ENCODE results near the gene HGFAC. TPM values are rescaled to one million over a fixed set of nuclear protein-coding genes. Genes with fewer than 3 reads are reported as not detected.

Gene HGFAC
- total and polyA plus RNA-seq, 8 donors, result 0.09 to 2.2 (median 0.47) TPM; not detected in 3

DNA sequence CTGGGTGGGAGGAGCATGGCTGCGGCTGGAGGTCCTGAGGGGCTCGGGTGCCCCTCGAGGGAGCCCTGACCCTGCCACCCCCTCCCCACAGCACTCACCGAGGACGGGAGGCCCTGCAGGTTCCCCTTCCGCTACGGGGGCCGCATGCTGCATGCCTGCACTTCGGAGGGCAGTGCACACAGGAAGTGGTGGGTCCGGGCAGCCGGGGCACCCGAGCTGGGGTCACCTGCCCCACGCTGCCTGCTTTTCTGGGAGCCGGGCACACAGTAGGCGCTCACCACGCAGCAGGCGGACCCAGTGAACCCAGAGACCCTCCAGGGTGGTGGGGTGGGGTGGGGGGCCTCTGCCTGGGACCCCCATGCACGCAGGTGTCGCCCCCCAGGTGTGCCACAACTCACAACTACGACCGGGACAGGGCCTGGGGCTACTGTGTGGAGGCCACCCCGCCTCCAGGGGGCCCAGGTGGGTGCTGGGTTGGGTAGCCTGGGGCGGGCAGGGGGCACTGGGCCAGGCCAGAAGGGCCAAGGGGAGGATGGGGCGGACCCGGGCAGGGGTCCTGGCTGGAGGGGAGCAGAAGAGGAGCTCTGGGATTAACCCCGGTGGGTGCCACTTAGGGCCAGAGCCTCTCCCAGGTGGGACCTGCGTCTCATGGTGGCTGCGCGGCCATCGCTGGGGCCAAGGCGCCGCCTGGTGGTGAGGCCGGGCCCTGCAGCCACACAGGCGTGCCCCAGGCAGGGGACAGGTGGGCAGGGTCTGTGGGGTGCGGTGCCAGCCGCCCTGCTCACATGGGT is 1.4 kb downstream of the HGFAC start:
- DNase-seq, result peak in 3 of 6 donors; percentile 56 to 87 (median 85)
- ATAC-seq, result peak; percentile 64 to 85 (median 78)
- no peaks in the 10 kb centered on the region for H3K9me3 ChIP-seq
- no peak overlapping the region for H3K4me3 ChIP-seq
- H3K4me1 ChIP-seq, result no peaks in the 10 kb centered on the region
- no peaks in the 10 kb centered on the region for H3K36me3 ChIP-seq
- no peak for FAIRE-seq
- TF ChIP-seq, protein P1, sequence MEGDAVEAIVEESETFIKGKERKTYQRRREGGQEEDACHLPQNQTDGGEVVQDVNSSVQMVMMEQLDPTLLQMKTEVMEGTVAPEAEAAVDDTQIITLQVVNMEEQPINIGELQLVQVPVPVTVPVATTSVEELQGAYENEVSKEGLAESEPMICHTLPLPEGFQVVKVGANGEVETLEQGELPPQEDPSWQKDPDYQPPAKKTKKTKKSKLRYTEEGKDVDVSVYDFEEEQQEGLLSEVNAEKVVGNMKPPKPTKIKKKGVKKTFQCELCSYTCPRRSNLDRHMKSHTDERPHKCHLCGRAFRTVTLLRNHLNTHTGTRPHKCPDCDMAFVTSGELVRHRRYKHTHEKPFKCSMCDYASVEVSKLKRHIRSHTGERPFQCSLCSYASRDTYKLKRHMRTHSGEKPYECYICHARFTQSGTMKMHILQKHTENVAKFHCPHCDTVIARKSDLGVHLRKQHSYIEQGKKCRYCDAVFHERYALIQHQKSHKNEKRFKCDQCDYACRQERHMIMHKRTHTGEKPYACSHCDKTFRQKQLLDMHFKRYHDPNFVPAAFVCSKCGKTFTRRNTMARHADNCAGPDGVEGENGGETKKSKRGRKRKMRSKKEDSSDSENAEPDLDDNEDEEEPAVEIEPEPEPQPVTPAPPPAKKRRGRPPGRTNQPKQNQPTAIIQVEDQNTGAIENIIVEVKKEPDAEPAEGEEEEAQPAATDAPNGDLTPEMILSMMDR (IDR thresholded peaks at IDR 0.05), result peak; percentile 91 to 97 (median 93)
- WGBS, 2 donors, result 42 to 46% methylated on average over 35 to 36 of the region's 36 CpGs
- no peaks in the 10 kb centered on the region for H3K27me3 ChIP-seq
- H3K27ac ChIP-seq, result no peak overlapping the region
- intact Hi-C loops (cut with DNase I), result loop anchor here in 1 of 3 donors (10.0 kb wide), 1 partner anchor 98 kb away; no protein-coding TSS in a partner anchor

DNA sequence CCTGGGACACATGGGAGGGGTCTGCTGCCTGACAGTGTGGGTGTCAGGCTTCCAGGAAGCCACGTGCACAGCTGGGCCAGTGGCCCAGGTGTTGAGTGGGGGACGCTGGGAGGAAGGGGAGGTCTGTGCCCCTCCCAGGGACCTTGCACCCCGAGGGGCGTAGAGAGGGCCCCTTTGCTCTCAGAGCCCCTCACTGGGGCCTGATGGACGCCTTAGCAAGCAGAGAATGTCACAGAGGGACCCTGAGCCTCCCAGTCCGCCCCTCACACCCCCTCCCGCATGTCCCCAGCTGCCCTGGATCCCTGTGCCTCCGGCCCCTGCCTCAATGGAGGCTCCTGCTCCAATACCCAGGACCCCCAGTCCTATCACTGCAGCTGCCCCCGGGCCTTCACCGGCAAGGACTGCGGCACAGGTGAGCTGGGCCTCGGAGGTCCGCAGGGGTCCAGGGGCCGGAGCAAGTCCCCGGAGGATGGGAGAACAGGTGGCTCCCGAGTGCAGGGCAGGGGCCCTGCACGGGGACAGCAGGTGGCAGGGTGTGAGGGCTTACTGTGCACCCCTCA is 2.1 kb downstream of the HGFAC start:
- intact Hi-C loops (cut with DNase I), result loop anchor here in 1 of 3 donors (10.0 kb wide), 1 partner anchor 99 kb away; no protein-coding TSS in a partner anchor
- TF ChIP-seq, protein P1 (IDR thresholded peaks at IDR 0.05), result peak in 2 of 4 donors; percentile 4 to 7
- Histone ChIP-seq H3K9me3 (no peaks in the 10 kb centered on the region), H3K36me3 (no peaks in the 10 kb centered on the region), H3K27ac (no peak overlapping the region), H3K27me3 (no peaks in the 10 kb centered on the region), H3K4me3 (no peak overlapping the region), H3K4me1 (no peaks in the 10 kb centered on the region)
- no peak for FAIRE-seq
- ATAC-seq, result no peak
- 62 to 63% methylated on average over 15 to 17 of the region's 17 CpGs for WGBS, 2 donors
- DNase-seq, result peak in 3 of 6 donors; percentile 11 to 83 (median 11)

DNA sequence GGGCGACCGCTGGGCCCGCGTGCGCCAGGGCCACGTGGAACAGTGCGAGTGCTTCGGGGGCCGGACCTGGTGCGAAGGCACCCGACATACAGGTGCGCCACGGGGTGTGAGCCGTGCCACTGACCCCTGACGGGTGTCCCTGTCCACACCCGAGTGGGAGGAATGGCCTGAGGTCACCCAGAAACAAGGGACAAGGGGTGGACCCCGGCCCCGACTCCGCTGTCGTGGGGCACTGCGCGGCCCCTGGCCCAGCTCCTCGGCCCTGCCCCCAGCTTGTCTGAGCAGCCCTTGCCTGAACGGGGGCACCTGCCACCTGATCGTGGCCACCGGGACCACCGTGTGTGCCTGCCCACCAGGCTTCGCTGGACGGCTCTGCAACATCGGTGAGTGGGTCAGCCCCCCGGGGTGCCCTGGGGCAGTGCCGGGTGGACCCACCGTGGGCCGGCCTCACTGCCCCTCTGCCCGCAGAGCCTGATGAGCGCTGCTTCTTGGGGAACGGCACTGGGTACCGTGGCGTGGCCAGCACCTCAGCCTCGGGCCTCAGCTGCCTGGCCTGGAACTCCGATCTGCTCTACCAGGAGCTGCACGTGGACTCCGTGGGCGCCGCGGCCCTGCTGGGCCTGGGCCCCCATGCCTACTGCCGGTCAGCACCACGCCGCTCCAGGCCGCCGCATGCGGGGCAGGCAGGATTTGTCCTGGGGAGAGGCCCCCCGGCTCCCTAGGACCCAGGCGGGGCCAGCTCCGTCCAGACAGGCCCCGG is 2.8 kb downstream of the HGFAC start:
- H3K4me1 ChIP-seq, result no peaks in the 10 kb centered on the region
- WGBS, 2 donors, result 83 to 92% methylated on average over 55 to 56 of the region's 56 CpGs
- intact Hi-C loops (cut with DNase I), result loop anchor here in 1 of 3 donors (10.0 kb wide), 1 partner anchor 100 kb away; no protein-coding TSS in a partner anchor
- ATAC-seq (no peak), FAIRE-seq (no peak), DNase-seq (peak in 2 of 6 donors; percentile 22 to 79)
- no peaks in the 10 kb centered on the region for H3K9me3 ChIP-seq
- TF ChIP-seq, protein P1 (IDR thresholded peaks at IDR 0.05), result no peak
- H3K27ac ChIP-seq, result no peak overlapping the region
- no peaks in the 10 kb centered on the region for H3K27me3 ChIP-seq
- no peaks in the 10 kb centered on the region for H3K36me3 ChIP-seq
- no peak overlapping the region for H3K4me3 ChIP-seq

DNA sequence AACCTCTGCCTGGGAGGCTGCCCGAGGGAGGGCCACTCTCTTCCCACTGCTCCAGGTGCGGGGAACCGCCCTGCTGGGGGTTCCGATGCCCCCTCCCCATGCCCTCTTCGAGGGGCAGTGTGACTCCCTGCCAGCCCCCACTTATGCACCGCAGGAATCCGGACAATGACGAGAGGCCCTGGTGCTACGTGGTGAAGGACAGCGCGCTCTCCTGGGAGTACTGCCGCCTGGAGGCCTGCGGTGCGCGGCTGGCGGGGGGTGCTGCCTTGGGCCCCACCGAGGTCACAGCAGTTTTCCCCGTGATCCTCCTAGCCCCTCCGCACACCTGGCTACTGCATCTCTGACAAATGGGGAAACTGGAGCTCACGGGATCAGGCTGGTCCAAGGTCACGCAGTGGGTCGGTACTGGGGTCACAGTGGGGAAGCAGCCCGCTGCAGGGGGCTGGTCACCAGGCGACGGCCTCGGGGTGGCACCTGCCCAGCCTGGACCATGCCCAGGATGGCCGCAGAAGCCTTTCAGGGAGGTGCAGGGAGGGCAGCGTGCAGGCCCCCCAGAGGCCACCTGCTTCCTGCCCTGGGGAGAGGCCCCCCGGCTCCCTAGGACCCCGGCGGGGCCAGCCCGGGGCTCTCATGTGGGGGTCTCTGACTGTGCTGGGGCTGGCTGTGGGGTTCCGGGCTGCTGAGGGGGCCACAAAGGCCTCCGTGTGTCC is 3.5 kb downstream of the HGFAC start:
- WGBS, 2 donors, result 81 to 85% methylated on average over 32 to 34 of the region's 34 CpGs
- DNase-seq, result peak in 1 of 6 donors; percentile 64

More for the DNA sequence above, 3.5 kb downstream of the HGFAC start:
- Histone ChIP-seq H3K9me3 (no peaks in the 10 kb centered on the region), H3K4me1 (no peaks in the 10 kb centered on the region), H3K4me3 (no peak overlapping the region), H3K27me3 (no peaks in the 10 kb centered on the region), H3K36me3 (no peaks in the 10 kb centered on the region), H3K27ac (no peak overlapping the region)
- TF ChIP-seq, protein P1 (IDR thresholded peaks at IDR 0.05), result no peak
- ATAC-seq (no peak), FAIRE-seq (no peak)
- intact Hi-C loops (cut with DNase I), result loop anchor here in 1 of 3 donors (10.0 kb wide), 1 partner anchor 100 kb away; no protein-coding TSS in a partner anchor

All from pancreas (tissue), 10 donors.